Measurements from ENCODE around the gene PDCD2L.

GRCh38 chr19:34370983-34371382 lies 33.2 kb upstream of the PDCD2L start:
- TF ChIP-seq CTCF (IDR thresholded peaks at IDR 0.05; ENCODE audit: poor library complexity, severe bottlenecking) (no peak), POLR2AphosphoS5 (IDR thresholded peaks at IDR 0.05) (no peak), RAD21 (conservative IDR thresholded peaks at IDR 0.05) (no peak), TAF1 (IDR thresholded peaks at IDR 0.05; ENCODE audit: low read depth) (no peak), SMC3 (conservative IDR thresholded peaks at IDR 0.05; ENCODE audit: poor library complexity) (no peak)
